MV-4-11 (cell line): Measurements from ENCODE around the gene ZNF629.
"Not testable (repeated sequence)": the region's sequence is repeated elsewhere in the genome, so short reads cannot be mapped to it uniquely, and the experiment has no call there.

Experiments used
- DNase-seq: peaks from one replicate; lab custom pipeline; 2025; lab: John Stamatoyannopoulos, UW

The ZNF629 gene

GRCh38 chr16:30786936-30787612 lies at the start of gene ZNF629:
TSS of gene ZNF629 (minus strand) at chr16:30787205. CDS start at chr16:30784482, 2,723 bp downstream.
- DNase-seq: peak; percentile 45

DNA sequence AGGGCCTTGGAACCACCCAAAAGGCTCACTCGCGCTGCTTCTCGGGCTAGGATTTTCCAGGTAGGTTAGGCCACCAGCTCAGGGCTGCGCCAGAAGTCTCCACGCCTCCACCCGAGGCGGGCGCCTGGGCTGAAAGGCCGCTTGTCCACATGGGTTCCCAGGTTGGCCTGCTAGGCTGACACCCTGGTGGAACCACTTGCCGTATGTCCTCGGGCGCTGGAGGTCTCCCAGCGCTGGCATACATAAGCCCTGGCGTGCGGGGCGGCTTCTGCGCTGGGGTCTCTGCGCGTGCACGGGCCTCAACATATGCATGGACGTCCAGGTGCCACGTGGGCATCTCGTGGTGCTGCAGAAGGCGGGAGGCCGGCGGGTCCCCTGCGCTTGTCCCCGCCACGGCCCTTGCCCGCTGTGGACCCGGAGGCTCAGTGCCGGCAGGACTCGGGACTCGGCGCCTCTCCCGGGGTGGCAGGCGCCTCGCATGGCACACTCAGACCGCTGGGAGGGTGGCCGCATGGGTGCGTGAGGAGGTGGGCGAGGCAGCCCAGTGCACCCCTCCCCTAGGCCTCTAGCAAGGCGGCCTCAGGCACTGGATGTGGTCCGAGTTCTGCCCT lies 47.2 kb upstream of the ZNF629 start:
- DNase-seq: no peak

GRCh38 chr16:30830072-30830417 lies 43.0 kb upstream of the ZNF629 start:
- DNase-seq: no peak

DNA sequence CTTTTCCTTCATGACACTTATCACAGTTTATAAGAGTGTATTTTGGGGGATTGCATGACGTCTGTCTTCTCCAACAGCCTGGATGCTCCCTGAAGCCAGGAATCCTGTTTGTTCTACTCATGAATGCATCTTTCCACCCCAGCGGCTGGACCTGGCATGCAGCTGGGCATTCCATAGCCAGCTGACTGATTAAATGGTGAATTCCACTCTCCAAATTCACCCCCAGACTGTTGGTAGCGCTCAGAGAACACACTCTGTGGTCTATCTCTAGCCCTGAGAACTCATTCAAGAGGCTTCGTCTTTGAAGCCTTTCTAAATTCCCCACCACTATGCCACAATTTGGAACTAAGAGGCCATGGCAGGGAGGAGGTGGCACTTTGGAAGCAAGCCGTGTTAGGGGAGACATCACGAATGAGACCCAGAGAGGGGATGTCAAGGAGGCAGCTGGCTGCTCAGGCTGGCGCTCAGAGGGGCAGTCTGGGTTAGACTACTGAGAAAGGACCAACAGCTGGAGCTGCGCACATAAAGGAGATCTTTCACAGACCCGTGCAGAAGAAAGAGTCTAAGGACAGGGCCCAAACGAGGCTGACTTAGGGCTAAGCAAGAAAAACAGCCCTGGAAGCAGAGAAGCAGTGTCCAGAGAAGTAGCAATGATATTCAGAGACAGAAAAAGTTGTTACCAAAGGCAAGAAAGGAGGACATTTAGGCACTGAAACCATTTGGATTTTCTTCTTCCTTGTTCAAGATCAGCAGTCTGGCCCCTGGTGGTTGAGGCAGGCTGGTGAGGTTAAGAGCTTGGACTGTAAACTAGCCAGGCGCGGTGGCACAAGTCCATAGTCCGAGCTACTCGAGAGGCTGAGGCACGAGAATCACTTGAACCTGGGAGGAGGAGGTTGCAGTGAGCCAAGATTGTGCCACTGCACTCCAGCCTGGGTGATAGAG lies 42.4 kb upstream of the ZNF629 start:
- peak; percentile 9 for DNase-seq

- DNase-seq: no peak
Observed at GRCh38 chr16:30821891-30822290, 34.9 kb upstream of the ZNF629 start.

- DNase-seq: not testable (repeated sequence)
Observed at GRCh38 chr16:30821441-30821840, 34.4 kb upstream of the ZNF629 start.

DNA sequence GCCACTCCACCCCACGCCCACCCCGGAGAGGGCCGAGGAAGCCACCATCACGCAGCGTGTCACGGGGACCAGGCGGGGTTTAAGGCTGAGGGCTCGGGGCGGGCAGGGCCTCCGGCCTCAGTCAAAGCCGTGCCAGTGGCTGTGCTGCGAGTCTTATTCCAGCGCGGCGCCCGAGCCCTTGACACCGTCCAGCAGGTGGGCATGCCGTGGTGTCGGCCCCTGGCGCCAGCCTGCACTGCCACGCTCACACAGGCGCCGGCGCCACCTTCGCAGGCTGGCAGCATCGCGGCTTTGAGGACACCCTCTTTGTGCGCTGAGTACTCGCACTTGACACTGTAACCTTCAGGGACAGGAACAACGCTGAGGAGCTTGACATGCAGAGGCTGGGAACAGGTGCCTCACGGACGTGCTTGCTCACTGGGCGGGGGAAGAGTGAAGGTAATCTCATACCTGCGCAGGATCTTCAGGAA lies 34.0 kb upstream of the ZNF629 start:
- DNase-seq: no peak

GRCh38 chr16:30816769-30817168 lies 29.8 kb upstream of the ZNF629 start:
- no peak for DNase-seq

- DNase-seq: peak; percentile 38
Observed at GRCh38 chr16:30813821-30814189, 26.8 kb upstream of the ZNF629 start.

DNA sequence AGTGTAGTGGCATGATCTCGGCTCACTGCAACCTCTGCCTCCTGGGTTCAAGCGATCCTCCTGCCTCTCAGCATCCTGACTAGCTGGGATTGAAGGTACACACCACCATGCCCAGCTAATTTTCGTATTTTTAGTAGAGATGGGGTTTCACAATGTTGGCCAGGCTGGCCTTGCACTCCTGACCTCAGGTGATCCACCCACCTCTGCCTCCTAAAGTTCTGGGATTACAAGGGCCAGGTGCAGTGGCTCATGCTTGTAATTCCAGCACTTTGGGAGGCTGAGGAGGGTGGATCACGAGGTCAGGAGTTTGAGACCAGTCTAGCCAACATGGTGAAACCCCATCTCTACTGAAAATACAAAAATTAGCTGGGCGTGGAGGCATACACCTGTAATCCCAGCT lies 22.7 kb upstream of the ZNF629 start:
- not testable (repeated sequence) for DNase-seq

GRCh38 chr16:30808890-30809426 lies 22.0 kb upstream of the ZNF629 start:
- peak; percentile 16 for DNase-seq

DNA sequence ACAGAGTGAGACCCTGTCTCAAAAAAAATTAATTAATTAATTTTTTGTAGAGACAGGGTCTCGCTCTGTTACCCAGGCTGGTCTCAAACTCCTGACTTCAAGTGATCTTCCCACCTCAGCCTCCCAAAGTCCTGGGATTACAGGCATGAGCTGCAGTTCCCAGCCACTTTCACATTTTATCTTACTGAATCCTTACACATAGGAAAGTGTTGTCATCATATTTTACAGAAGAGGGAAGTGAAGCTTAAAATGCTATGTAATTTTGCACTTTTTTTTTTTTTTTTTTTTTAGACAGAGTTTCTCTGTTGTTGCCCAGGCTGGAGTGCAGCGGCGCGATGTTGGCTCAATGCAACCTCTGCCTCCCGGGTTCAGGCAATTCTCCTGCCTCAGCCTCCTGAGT lies 21.1 kb upstream of the ZNF629 start:
- peak; percentile 82 for DNase-seq

DNA sequence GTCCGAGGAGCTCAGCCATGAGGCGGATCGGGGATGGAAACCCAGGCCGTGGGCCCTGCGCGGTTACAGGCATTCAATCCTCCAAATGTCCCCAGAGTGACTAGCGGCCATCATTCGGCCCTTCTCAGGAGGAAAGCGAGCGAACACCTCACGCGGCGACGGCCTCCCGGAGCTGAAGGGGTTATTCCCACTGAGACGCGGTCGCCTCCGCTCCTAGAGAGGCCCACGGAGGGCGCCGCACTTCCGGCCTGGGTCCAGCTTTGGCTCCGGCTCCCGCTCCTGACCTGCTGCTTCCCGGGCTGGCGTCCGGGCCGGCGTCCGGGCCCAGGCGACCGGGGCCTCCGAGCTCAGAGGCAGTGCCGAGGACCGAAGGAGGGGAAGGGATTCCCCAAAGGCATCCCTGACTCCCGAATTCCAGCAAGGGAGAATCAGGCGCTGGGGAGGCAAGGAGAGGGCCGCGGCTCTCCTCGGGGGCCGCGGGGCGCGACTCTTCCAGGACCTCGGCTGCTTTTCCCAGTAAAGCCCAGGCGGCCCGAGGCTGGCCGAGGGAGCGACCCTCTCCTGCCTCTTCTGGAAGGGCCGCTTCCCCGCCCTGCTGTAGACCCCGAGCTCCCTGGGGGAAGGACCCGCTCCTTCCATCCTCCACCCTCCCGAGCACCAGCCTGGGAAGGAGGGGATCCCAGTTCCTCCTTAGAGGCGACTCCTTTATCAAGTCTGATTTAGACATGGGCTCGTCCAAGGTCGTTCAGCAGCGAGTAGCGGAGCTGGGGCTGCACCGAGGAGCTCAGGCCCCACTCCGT lies 18.6 kb upstream of the ZNF629 start:
- peak; percentile 57 for DNase-seq

- DNase-seq: peak; percentile 48
Observed at GRCh38 chr16:30805056-30805369, 18.0 kb upstream of the ZNF629 start.

DNA sequence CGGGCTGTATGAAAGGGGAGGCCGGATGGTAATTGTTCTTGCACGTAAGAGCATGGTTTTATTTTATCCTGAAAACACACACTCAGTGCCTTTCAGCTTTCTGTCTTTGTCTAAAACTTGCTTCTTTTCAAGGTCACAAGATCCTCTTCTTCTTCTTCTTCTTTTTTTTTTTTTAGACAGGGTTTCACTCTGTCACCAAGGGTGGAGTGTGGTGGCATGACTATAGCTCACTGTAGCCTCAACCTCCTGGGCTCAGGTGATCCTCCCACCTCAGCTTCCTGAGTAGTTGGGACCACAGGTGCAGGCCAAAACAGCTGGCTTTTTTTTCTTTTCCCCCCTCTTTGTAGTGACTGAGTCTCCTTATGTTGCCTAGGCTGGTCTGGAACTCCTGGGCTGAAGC lies 15.9 kb upstream of the ZNF629 start:
- peak; percentile 19 for DNase-seq

DNA sequence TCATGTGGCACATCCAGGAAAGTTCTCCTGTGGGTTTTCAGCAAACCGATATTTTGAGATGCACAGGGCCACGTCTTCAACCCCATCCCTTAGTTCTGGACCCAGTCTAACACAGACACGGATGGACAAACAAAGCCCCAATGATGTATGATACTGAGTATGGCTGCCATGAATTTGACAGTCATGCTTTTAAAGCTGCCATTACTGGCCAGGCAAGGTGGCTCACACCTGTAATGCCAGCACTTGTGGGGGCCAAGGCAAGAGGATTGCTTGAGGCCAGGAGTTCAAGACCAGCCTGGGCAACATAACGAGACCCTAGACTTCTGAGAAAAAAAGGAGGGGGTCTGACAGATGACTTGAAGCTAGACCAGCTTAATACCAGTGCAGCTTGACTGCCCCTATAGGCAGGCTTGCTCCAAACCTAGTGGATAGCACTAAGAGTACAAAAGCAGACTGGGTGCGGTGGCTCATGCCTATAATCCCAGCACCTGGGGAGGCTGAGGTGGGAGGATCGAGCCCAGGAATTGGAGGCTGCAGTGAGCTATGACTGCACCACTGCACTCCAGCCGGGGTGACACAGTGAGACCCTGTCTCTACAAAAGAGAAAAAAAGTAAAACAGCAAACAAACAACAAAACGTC lies 10.8 kb upstream of the ZNF629 start:
- DNase-seq: no peak

DNA sequence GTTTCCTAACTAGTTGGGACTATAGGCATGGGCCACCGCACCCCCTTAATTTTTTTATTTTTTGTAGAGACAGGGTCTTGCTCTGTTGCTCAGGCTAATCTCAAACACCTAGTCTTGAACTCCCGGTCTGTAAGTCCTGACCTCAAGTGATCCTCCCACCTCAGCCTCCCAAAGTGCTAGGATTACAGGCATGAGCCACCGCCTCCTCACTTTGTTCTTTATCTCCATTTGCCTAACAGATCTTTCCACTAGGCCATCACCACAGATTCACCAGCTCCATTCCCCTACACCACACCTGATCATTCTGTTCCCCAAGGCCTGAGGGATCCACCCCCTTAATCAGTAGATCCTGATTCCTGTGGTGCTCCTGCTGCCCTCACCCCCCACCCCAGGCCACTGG lies 7.6 kb upstream of the ZNF629 start:
- DNase-seq: no peak

DNA sequence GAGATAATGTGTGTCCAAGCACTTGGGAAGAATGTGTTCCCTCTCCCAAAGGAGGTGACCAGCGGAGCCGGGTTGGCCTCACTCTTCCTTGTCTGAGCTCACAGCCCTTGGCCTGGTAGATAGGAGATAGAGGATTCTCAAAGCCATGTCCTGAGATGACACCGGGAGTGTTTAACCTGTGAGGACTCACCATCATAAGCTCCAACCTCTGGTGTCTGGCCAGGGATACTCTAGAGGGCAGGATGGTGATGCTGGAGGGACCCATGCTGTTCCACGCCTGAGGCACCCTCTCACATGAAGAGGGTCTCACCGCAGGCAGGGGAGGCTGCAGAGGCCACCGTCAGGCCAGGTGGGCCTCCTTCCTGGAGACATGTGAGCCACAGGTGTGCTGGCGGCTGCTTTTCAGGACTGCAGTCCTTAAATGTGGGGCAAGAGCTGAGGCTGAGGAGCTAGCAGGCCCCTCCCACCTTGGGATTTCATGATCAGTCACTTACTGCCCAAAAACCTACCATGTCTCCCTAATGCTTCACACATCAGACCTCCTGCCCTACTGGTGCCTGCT lies 6.6 kb upstream of the ZNF629 start:
- no peak for DNase-seq

- no peak for DNase-seq
Observed at GRCh38 chr16:30787613-30788378, 791 bp upstream of the ZNF629 start.
